ENCODE measurements around the gene EIF4B.

GRCh38 chr12:53051881-53052412, 45.7 kb downstream of the EIF4B start:
- TF ChIP-seq, protein P1, sequence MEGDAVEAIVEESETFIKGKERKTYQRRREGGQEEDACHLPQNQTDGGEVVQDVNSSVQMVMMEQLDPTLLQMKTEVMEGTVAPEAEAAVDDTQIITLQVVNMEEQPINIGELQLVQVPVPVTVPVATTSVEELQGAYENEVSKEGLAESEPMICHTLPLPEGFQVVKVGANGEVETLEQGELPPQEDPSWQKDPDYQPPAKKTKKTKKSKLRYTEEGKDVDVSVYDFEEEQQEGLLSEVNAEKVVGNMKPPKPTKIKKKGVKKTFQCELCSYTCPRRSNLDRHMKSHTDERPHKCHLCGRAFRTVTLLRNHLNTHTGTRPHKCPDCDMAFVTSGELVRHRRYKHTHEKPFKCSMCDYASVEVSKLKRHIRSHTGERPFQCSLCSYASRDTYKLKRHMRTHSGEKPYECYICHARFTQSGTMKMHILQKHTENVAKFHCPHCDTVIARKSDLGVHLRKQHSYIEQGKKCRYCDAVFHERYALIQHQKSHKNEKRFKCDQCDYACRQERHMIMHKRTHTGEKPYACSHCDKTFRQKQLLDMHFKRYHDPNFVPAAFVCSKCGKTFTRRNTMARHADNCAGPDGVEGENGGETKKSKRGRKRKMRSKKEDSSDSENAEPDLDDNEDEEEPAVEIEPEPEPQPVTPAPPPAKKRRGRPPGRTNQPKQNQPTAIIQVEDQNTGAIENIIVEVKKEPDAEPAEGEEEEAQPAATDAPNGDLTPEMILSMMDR (IDR thresholded peaks at IDR 0.05), result no peak
- TF ChIP-seq POLR2A (IDR thresholded peaks at IDR 0.05) (no peak), POLR2AphosphoS5 (IDR thresholded peaks at IDR 0.05; ENCODE audit: insufficient read depth in 1 of 2, low read depth in 1 of 2) (no peak)
